ENCODE measurements around the gene TMEM38B.

The TMEM38B gene

GRCh38 chr9:105694190-105694847 is at the start of gene TMEM38B:
TMEM38B (plus strand) TSS chr9:105694541; CDS start chr9:105694661, 120 bp downstream.
- in situ Hi-C loops (cut with HindIII; ENCODE audit: low sequenced_read_pairs) = no loop called here

GRCh38 chr9:105646879-105647594 is 47.3 kb upstream of the TMEM38B start:
- in situ Hi-C loops (cut with HindIII; ENCODE audit: low sequenced_read_pairs) = no loop called here

GRCh38 chr9:105647595-105648349 is 46.6 kb upstream of the TMEM38B start:
- in situ Hi-C loops (cut with HindIII; ENCODE audit: low sequenced_read_pairs) = no loop called here

GRCh38 chr9:105651806-105652205 is 42.5 kb upstream of the TMEM38B start:
- in situ Hi-C loops (cut with HindIII; ENCODE audit: low sequenced_read_pairs) = no loop called here

GRCh38 chr9:105656131-105656921 is 38.0 kb upstream of the TMEM38B start:
- in situ Hi-C loops (cut with HindIII; ENCODE audit: low sequenced_read_pairs) = no loop called here

GRCh38 chr9:105658351-105658750 is 36.0 kb upstream of the TMEM38B start:
- in situ Hi-C loops (cut with HindIII; ENCODE audit: low sequenced_read_pairs) = no loop called here

- in situ Hi-C loops (cut with HindIII; ENCODE audit: low sequenced_read_pairs) = no loop called here
Observed at GRCh38 chr9:105661011-105661410, 33.3 kb upstream of the TMEM38B start.

- in situ Hi-C loops (cut with HindIII; ENCODE audit: low sequenced_read_pairs) = no loop called here
Observed at GRCh38 chr9:105662184-105663104, 31.9 kb upstream of the TMEM38B start, which contains the start of gene TAL2. TAL2 (plus strand) TSS chr9:105662457; CDS start chr9:105662497, 40 bp downstream.

- in situ Hi-C loops (cut with HindIII; ENCODE audit: low sequenced_read_pairs) = no loop called here
Observed at GRCh38 chr9:105663914-105664313, 30.4 kb upstream of the TMEM38B start.

- in situ Hi-C loops (cut with HindIII; ENCODE audit: low sequenced_read_pairs) = no loop called here
Observed at GRCh38 chr9:105667867-105668266, 26.5 kb upstream of the TMEM38B start.

GRCh38 chr9:105670315-105670714 is 24.0 kb upstream of the TMEM38B start:
- in situ Hi-C loops (cut with HindIII; ENCODE audit: low sequenced_read_pairs) = no loop called here

GRCh38 chr9:105670775-105671174 is 23.6 kb upstream of the TMEM38B start:
- in situ Hi-C loops (cut with HindIII; ENCODE audit: low sequenced_read_pairs) = no loop called here

- in situ Hi-C loops (cut with HindIII; ENCODE audit: low sequenced_read_pairs) = no loop called here
Observed at GRCh38 chr9:105672711-105673234, 21.6 kb upstream of the TMEM38B start.

- in situ Hi-C loops (cut with HindIII; ENCODE audit: low sequenced_read_pairs) = no loop called here
Observed at GRCh38 chr9:105673850-105674387, 20.4 kb upstream of the TMEM38B start.

- in situ Hi-C loops (cut with HindIII; ENCODE audit: low sequenced_read_pairs) = no loop called here
Observed at GRCh38 chr9:105676351-105676923, 17.9 kb upstream of the TMEM38B start.

- in situ Hi-C loops (cut with HindIII; ENCODE audit: low sequenced_read_pairs) = no loop called here
Observed at GRCh38 chr9:105678163-105678562, 16.2 kb upstream of the TMEM38B start.

- in situ Hi-C loops (cut with HindIII; ENCODE audit: low sequenced_read_pairs) = no loop called here
Observed at GRCh38 chr9:105678781-105679180, 15.6 kb upstream of the TMEM38B start.

- in situ Hi-C loops (cut with HindIII; ENCODE audit: low sequenced_read_pairs) = no loop called here
Observed at GRCh38 chr9:105679257-105680022, 14.9 kb upstream of the TMEM38B start.

Data from DLD1 (cell line).